Measurements from ENCODE around the gene GLI3.

The GLI3 gene

GRCh38 chr7:42237811-42238541, 967 bp upstream of the GLI3 start:
- peak overlapping the region; percentile 84 for H3K4me3 ChIP-seq (ENCODE audit: low read depth, low read length)
- TF ChIP-seq, protein P1, sequence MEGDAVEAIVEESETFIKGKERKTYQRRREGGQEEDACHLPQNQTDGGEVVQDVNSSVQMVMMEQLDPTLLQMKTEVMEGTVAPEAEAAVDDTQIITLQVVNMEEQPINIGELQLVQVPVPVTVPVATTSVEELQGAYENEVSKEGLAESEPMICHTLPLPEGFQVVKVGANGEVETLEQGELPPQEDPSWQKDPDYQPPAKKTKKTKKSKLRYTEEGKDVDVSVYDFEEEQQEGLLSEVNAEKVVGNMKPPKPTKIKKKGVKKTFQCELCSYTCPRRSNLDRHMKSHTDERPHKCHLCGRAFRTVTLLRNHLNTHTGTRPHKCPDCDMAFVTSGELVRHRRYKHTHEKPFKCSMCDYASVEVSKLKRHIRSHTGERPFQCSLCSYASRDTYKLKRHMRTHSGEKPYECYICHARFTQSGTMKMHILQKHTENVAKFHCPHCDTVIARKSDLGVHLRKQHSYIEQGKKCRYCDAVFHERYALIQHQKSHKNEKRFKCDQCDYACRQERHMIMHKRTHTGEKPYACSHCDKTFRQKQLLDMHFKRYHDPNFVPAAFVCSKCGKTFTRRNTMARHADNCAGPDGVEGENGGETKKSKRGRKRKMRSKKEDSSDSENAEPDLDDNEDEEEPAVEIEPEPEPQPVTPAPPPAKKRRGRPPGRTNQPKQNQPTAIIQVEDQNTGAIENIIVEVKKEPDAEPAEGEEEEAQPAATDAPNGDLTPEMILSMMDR (IDR thresholded peaks at IDR 0.05; ENCODE audit: low read depth, low read length): no peak

GRCh38 chr7:42236266-42236975, 588 bp downstream of the GLI3 start:
- H3K4me3 ChIP-seq (ENCODE audit: low read depth, low read length): peak overlapping the region; percentile 84
- TF ChIP-seq, protein P1 (IDR thresholded peaks at IDR 0.05; ENCODE audit: low read depth, low read length): no peak

DNA sequence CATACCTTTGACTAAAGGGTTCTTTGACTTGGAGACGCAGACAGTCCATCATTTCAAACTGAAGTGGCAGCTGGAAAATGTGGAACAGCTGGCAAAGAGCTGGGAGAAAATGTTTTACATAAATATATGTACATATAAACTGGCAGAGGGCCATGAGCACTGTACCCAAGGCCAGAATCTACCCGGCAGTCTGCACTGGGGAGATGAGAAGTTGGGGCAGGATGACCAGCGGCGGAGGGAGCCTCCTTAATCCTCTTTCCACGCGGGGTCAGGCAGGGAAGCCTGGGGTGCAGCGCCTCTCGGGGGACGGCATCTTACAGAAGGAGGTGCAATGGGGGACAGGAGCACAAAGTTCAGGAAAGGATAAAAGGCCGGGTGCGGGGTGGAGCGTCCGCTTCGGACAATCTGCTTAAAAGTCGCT, 1.3 kb downstream of the GLI3 start:
- H3K4me3 ChIP-seq (ENCODE audit: low read depth, low read length): peak overlapping the region; percentile 84
- TF ChIP-seq, protein P1 (IDR thresholded peaks at IDR 0.05; ENCODE audit: low read depth, low read length): no peak

DNA sequence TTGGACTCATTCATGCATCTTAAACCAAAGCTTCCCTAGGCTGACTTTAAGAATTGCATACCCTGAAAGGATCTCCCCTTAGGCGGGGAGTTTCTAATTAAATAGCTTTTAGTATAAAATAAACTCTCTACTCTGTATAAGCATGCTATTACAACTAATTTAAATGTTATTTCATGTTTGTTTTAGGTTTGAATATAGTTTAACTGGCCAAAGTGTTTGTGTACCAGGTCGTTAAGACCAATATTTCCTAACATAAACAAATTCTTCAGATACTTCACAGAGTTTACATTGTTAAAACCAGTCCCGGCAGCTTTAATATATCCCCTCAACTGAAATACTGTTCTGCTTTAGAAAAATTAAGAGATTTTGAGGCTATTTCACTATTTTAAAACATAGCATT, 2.3 kb downstream of the GLI3 start:
- H3K4me3 ChIP-seq (ENCODE audit: low read depth, low read length): peak overlapping the region; percentile 84; the same call in 1 of the 2 replicates
- TF ChIP-seq, protein P1 (IDR thresholded peaks at IDR 0.05; ENCODE audit: low read depth, low read length): no peak

- H3K4me3 ChIP-seq (ENCODE audit: low read depth, low read length): no peak overlapping the region
- TF ChIP-seq, protein P1 (IDR thresholded peaks at IDR 0.05; ENCODE audit: low read depth, low read length): no peak
These were observed 3.2 kb downstream of the GLI3 start for GRCh38 chr7:42233695-42234331.

GRCh38 chr7:42233171-42233570, 3.8 kb downstream of the GLI3 start:
- H3K4me3 ChIP-seq (ENCODE audit: low read depth, low read length): no peak overlapping the region
- TF ChIP-seq, protein P1 (IDR thresholded peaks at IDR 0.05; ENCODE audit: low read depth, low read length): no peak

DNA sequence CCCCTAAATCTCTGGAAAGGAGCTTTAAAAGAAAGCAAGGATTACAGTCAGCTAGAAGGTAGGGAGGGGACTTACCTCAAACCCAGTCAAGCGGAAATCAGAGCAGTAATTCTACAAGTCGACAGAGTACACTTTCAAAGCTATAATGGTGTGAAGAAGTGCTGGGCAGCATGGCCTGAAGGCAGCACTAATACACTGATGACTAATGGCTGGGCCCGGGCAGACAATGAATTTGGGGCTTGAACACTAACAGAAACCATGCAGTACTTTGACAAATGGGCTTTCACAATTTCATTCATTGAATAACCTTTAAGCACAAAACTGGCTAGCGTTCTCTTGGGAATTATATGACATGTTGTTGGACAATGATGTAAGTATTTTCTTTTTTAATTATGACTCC, 4.7 kb downstream of the GLI3 start:
- H3K4me3 ChIP-seq (ENCODE audit: low read depth, low read length): no peak overlapping the region
- TF ChIP-seq, protein P1 (IDR thresholded peaks at IDR 0.05; ENCODE audit: low read depth, low read length): no peak

Measured in WI38 (cell line).